Endodermal cell (in vitro differentiated cells): Measurements from ENCODE around the gene IL31. TPM values are rescaled to one million over a fixed set of nuclear protein-coding genes. Genes with fewer than 3 reads are reported as not detected.

Source experiments
- DNase-seq: peaks from one replicate; pipeline ENCODE4 v3.0.0-alpha.2; 2017
- H3K27ac ChIP-seq: 2 replicates; pipeline ENCODE4 v1.5.1; 2013; ENCODE audit warnings: mild to moderate bottlenecking, low read depth, low read length, moderate library complexity
- H3K27me3 ChIP-seq: 2 replicates; pipeline ENCODE4 v1.6.1; 2013; ENCODE audit warnings: mild to moderate bottlenecking, low read length, moderate library complexity; ENCODE audit not compliant: insufficient read depth, control insufficient read depth, poor library complexity, severe bottlenecking
- H3K36me3 ChIP-seq: 2 replicates; pipeline ENCODE4 v1.7.0; 2013; ENCODE audit warnings: mild to moderate bottlenecking, low read length, moderate library complexity; ENCODE audit not compliant: control insufficient read depth, insufficient read depth
- H3K4me1 ChIP-seq: one replicate; pipeline ENCODE4 v1.7.0; 2013; ENCODE audit warnings: low read length; ENCODE audit not compliant: control insufficient read depth, insufficient read depth
- H3K4me3 ChIP-seq: 2 replicates; pipeline ENCODE4 v1.5.1; 2013; ENCODE audit warnings: mild to moderate bottlenecking, low read length, moderate library complexity
- H3K9ac ChIP-seq: 2 replicates; pipeline ENCODE4 v1.6.1; 2013; ENCODE audit warnings: mild to moderate bottlenecking, low read length, moderate library complexity; ENCODE audit not compliant: poor library complexity, severe bottlenecking; ENCODE audit errors: extremely low read depth
- H3K9me3 ChIP-seq: 2 replicates; pipeline ENCODE4 v1.6.1; 2013; ENCODE audit warnings: mild to moderate bottlenecking, low read length, moderate library complexity; ENCODE audit not compliant: control insufficient read depth
- H3K27ac Mint-ChIP-seq: 2 replicates; pipeline ENCODE4 v1.8.0; 2020; ENCODE audit warnings: mixed read lengths
- H3K27me3 Mint-ChIP-seq: 2 replicates; pipeline ENCODE4 v1.8.0; 2021; ENCODE audit warnings: mild to moderate bottlenecking, mixed read lengths; ENCODE audit not compliant: insufficient read depth
- H3K36me3 Mint-ChIP-seq: 2 replicates; pipeline ENCODE4 v1.8.0; 2020; ENCODE audit warnings: low read depth, mixed read lengths
- H3K4me1 Mint-ChIP-seq: 2 replicates; pipeline ENCODE4 v1.8.0; 2020; ENCODE audit warnings: mixed read lengths
- H3K4me3 Mint-ChIP-seq: 2 replicates; pipeline ENCODE4 v1.8.0; 2020; ENCODE audit warnings: mild to moderate bottlenecking, moderate library complexity, mixed read lengths
- H3K9me3 Mint-ChIP-seq: 2 replicates; pipeline ENCODE4 v1.8.0; 2020; ENCODE audit warnings: mild to moderate bottlenecking, mixed read lengths
- WGBS, 2 experiments: methylation state at CpG; one replicate each; pipeline versions ENCODE4 v1.1.5 to v1.1.7; 2013; ENCODE audit warnings: missing lambda C conversion rate in 2 of 2, mixed read lengths in 1 of 2; ENCODE audit not compliant: insufficient coverage in 1 of 2, insufficient read length in 1 of 2; 5-methylcytosine and 5-hydroxymethylcytosine counted together
- total RNA-seq, 2 donors: library from RNA; stranded (reverse); fragmentation: NEBNext Ultra II Directional in 1 of 2; extraction: Animal tissue kit (Norgen Biotek cat#: 25700) in 1 of 2; gene quantifications; 2 replicates in 1 of 2; 3 replicates in 1 of 2; pipeline ENCODE4 v1.2.1, GENCODE V29; 2021
- TF ChIP-seq, protein P1 (sequence below): fragments of 200-600 bp; sonication (generic); conservative IDR thresholded peaks from 2 replicates; pipeline ENCODE4 v1.5.0; 2021; ENCODE audit warnings: antibody characterized with exemption, mild to moderate bottlenecking

IL31 gene
- total RNA-seq, 2 donors from 2014 or later, result not detected

DNA sequence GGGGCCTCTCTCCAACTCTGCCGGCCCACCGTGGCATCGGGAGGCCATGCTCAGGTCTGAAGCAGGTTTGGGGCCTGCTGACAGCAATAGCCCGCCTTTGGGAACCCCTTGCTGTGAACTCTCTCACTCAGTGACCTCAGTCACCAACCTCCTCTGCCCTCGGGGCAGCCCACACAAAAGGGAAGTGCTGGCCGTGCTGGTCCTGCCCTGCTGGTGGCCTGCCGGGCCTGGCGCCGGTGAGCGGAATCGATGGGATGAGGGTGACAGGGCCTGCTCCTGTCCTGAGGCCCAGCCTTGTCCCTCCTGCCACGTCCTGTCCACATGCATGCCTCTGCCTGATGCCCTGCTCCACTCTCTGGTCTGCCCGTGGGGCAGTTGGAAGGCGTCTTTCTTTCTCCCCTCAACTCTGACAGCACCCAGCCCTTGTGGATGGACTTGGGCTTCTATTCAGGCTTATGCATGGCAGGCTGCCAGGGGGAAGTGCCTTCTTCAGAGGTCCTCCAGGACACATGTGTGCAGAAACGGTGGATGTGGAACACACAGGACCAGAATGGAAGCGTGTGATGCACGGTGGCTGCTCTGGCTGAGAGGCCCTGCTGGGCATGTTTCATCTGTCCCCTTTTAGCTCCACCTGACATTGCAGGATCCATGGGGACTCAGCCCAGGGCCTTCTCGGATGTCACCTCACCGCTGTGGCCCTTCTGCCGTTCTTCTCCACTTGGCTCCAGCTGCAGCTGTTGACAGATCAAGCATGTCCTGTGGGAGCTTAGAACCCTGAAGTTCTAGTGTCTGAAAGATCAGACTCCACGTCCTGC is 31.9 kb downstream of the IL31 start:
- H3K27ac ChIP-seq, result no peak overlapping the region
- H3K9me3 Mint-ChIP-seq, result peaks cover 24% of the 10 kb centered on the region
- no peaks in the 10 kb centered on the region for H3K4me1 ChIP-seq
- TF ChIP-seq, protein P1, sequence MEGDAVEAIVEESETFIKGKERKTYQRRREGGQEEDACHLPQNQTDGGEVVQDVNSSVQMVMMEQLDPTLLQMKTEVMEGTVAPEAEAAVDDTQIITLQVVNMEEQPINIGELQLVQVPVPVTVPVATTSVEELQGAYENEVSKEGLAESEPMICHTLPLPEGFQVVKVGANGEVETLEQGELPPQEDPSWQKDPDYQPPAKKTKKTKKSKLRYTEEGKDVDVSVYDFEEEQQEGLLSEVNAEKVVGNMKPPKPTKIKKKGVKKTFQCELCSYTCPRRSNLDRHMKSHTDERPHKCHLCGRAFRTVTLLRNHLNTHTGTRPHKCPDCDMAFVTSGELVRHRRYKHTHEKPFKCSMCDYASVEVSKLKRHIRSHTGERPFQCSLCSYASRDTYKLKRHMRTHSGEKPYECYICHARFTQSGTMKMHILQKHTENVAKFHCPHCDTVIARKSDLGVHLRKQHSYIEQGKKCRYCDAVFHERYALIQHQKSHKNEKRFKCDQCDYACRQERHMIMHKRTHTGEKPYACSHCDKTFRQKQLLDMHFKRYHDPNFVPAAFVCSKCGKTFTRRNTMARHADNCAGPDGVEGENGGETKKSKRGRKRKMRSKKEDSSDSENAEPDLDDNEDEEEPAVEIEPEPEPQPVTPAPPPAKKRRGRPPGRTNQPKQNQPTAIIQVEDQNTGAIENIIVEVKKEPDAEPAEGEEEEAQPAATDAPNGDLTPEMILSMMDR, result no peak
- no peak overlapping the region for H3K4me3 Mint-ChIP-seq
- H3K9ac ChIP-seq, result no peak overlapping the region
- H3K27me3 ChIP-seq, result no peaks in the 10 kb centered on the region
- H3K36me3 Mint-ChIP-seq, result peaks cover 44% of the 10 kb centered on the region
- no peak for DNase-seq
- H3K36me3 ChIP-seq, result peaks cover 30% of the 10 kb centered on the region
- no peaks in the 10 kb centered on the region for H3K4me1 Mint-ChIP-seq
- no peaks in the 10 kb centered on the region for H3K27me3 Mint-ChIP-seq
- no peak overlapping the region for H3K27ac Mint-ChIP-seq
- H3K4me3 ChIP-seq, result no peak overlapping the region
- WGBS, 2 experiments, result 91 to 94% methylated on average over 17 to 21 of the region's 21 CpGs
- H3K9me3 ChIP-seq, result peaks cover 23% of the 10 kb centered on the region

DNA sequence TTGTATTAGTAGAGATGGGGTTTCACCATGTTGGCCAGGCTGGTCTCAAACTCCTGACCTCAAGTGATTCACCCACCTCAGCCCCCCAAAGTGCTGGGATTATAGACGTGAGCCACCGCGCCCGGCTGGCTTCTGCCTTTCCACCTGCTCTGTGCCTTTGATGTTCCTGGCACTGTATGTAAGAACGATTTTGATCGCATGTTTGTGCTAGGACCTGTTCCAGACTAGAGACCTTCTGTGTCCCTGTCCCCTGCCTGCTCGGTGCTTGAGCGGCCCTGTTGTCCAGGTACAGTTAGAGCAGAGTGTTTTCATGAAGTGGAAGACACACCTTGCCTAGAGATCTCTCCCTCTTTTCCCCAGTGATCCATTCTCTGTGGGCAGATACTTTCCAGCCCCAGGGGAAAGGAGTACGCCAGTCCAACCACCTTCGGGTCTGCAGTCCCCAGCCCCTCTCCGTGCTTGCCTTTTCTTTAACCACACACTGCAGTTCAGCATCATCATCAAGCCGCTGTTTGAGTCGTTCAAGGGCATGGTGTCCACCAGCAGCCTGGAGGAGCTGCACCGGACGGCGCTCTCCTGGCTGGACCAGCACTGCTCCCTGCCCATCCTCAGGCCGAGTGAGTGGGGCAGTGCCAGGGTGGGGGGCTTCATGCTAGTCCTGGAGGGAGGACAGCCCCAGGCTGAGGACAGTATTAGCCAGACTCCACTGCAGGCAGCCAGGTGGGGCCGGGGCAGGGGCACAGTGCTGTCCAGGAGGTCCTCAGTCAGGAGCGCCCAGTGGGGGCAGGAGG is 33.4 kb downstream of the IL31 start:
- H3K9me3 ChIP-seq, result peaks cover 23% of the 10 kb centered on the region
- H3K4me3 Mint-ChIP-seq, result no peak overlapping the region
- H3K9ac ChIP-seq, result no peak overlapping the region
- peak; percentile 28 for DNase-seq
- TF ChIP-seq, protein P1, result no peak
- 95 to 99% methylated on average over 11 to 19 of the region's 19 CpGs for WGBS, 2 experiments
- H3K27me3 Mint-ChIP-seq, result no peaks in the 10 kb centered on the region
- H3K27ac ChIP-seq, result no peak overlapping the region
- H3K27ac Mint-ChIP-seq, result no peak overlapping the region
- peaks cover 24% of the 10 kb centered on the region for H3K9me3 Mint-ChIP-seq
- H3K27me3 ChIP-seq, result no peaks in the 10 kb centered on the region
- H3K4me1 ChIP-seq, result no peaks in the 10 kb centered on the region
- peaks cover 46% of the 10 kb centered on the region for H3K36me3 Mint-ChIP-seq
- peaks cover 30% of the 10 kb centered on the region for H3K36me3 ChIP-seq
- no peaks in the 10 kb centered on the region for H3K4me1 Mint-ChIP-seq
- no peak overlapping the region for H3K4me3 ChIP-seq

DNA sequence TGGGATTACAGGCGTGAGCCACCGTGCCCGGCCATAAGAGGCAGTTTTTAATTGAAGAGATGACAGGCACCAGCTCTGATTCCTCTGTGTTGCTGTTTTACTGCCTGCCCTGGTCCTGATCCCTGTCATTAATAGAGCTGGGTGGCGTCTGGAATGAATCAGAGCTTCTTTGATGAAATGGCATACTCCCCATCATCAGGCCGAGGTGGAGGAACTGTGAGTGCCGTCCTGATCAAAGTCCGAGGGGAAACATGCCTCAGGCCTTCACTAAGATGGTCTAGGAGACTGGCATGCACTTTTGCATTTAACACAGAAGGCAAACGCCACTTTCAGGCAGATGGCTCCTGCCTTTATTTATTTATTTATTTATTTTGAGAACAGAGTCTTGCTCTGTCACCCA is 34.1 kb downstream of the IL31 start:
- Mint-ChIP-seq H3K4me1 (no peaks in the 10 kb centered on the region), H3K4me3 (no peak overlapping the region), H3K9me3 (peaks cover 24% of the 10 kb centered on the region), H3K27me3 (no peaks in the 10 kb centered on the region), H3K27ac (no peak overlapping the region), H3K36me3 (peaks cover 51% of the 10 kb centered on the region)
- WGBS, 2 experiments, result 90 to 95% methylated on average over 7 to 8 of the region's 8 CpGs
- Histone ChIP-seq H3K27ac (no peak overlapping the region), H3K4me1 (no peaks in the 10 kb centered on the region), H3K9ac (no peak overlapping the region), H3K36me3 (peaks cover 30% of the 10 kb centered on the region), H3K27me3 (no peaks in the 10 kb centered on the region), H3K9me3 (peaks cover 23% of the 10 kb centered on the region), H3K4me3 (no peak overlapping the region)
- TF ChIP-seq, protein P1, result no peak
- DNase-seq, result no peak
